Peyer's patch (tissue), 4 donors: ENCODE results near the gene ANKRD55.

Experiments
- CTCF ChIP-seq, 6 experiments: fragments of 450-650 bp in 4 of 6; fragments of 200-600 bp in 2 of 6; sonication (generic) in 1 of 6; IDR thresholded peaks; one replicate each; pipeline ENCODE4 v1.5.1; 2017 to 2019; ENCODE audit warnings: antibody characterized with exemption in 6 of 6, mild to moderate bottlenecking in 3 of 6, moderate library complexity in 1 of 6
- POLR2A ChIP-seq, 2 donors: fragments of 450-650 bp; IDR thresholded peaks; one replicate each; pipeline ENCODE4 v1.5.1; 2017; ENCODE audit warnings: antibody characterized with exemption in 2 of 2, mild to moderate bottlenecking in 2 of 2, moderate library complexity in 2 of 2

GRCh38 chr5:56244627-56245026 lies 11.5 kb upstream of the ANKRD55 start:
- no peak for TF ChIP-seq CTCF (IDR thresholded peaks at IDR 0.05)
- TF ChIP-seq POLR2A (IDR thresholded peaks at IDR 0.05), result no peak
